ENCODE measurements around the gene LAMA5. TPM values are rescaled to one million over a fixed set of nuclear protein-coding genes. Genes with fewer than 3 reads are reported as not detected.

Gene LAMA5
- polyA plus RNA-seq, 2 of the 4 experiments (the other 2 are of a cell fraction) = 20.4 to 196 TPM

GRCh38 chr20:62364911-62365736 lies 2.0 kb downstream of the LAMA5 start:
- DNase-seq (ENCODE audit: low read depth in 1 of 2, low spot score in 1 of 2) (peak in 1 of 2 experiments; percentile 56), FAIRE-seq (no peak), ATAC-seq (no peak)
- Histone ChIP-seq H3K4me1 (peaks cover 60% of the 10 kb centered on the region), H3K4me3 (peak overlapping the region; percentile 100), H3K9me3 (no peaks in the 10 kb centered on the region), H3K27ac (peak overlapping the region; percentile 97 to 99), H3K4me2 (peak overlapping the region; percentile 91)
- POLR2A ChIA-PET = interaction anchor here (1.1 to 5.0 kb wide), 4 partner anchors 8 to 62 kb away, joined by 3 to 61 read pairs (median 18); partner anchors contain the start of genes ADRM1 and RPS21
- TF ChIP-seq MAX (IDR thresholded peaks at IDR 0.05) (peak; percentile 20; the same call in 1 of the 2 replicates), CHD4 (IDR thresholded peaks at IDR 0.05; ENCODE audit: borderline replicate concordance) (no peak), MAFK (IDR thresholded peaks at IDR 0.05; ENCODE audit: partially characterized antibody) (no peak), TP53 (CRISPR knock-in tag; IDR thresholded peaks at IDR 0.05) (0 out of 2 replicates have a peak, but pooled peaks have one; percentile 22)
- CTCF ChIA-PET = interaction anchor here (0.6 to 12.6 kb wide), 10 partner anchors 8 to 1610 kb away, joined by 3 to 290 read pairs (median 13); partner anchors contain the start of gene ADRM1
- WGBS (ENCODE audit: missing lambda C conversion rate) = 2% methylated on average over 20 of the region's 27 CpGs

- peak overlapping the region; percentile 97 to 99 for H3K27ac ChIP-seq
- WGBS (ENCODE audit: missing lambda C conversion rate) = 11% methylated on average over 15 of the region's 22 CpGs
These were observed 2.9 kb downstream of the LAMA5 start for GRCh38 chr20:62363920-62364851.

More at GRCh38 chr20:62363920-62364851, 2.9 kb downstream of the LAMA5 start:
- peak overlapping the region; percentile 91 for H3K4me2 ChIP-seq
- H3K4me3 ChIP-seq = peak overlapping the region; percentile 100
- TF ChIP-seq E2F6 (IDR thresholded peaks at IDR 0.05; ENCODE audit: borderline replicate concordance, low read depth) (no peak), TFCP2L1 (CRISPR knock-in tag; IDR thresholded peaks at IDR 0.05) (no peak), FOSL2 (IDR thresholded peaks at IDR 0.05) (no peak), FOSL2 (CRISPR knock-in tag; IDR thresholded peaks at IDR 0.05) (peak; percentile 74), PBX3 (IDR thresholded peaks at IDR 0.05) (0 out of 2 replicates have a peak, but pooled peaks have one; percentile 17), MYC (IDR thresholded peaks at IDR 0.05; ENCODE audit: borderline replicate concordance, low read length) (no peak), MAX (IDR thresholded peaks at IDR 0.05) (0 out of 2 replicates have a peak, but pooled peaks have one; percentile 6), ESRRA (IDR thresholded peaks at IDR 0.05; ENCODE audit: borderline replicate concordance, low read length) (no peak; the same call in 1 of the 2 replicates), HOXB5 (CRISPR knock-in tag; IDR thresholded peaks at IDR 0.05) (peak; percentile 53; the same call in 1 of the 2 replicates), CTCF (IDR thresholded peaks at IDR 0.05) (no peak), POLR2A (IDR thresholded peaks at IDR 0.05; ENCODE audit: low read length) (peak; percentile 30), ZNF302 (CRISPR knock-in tag; IDR thresholded peaks at IDR 0.05) (peak; percentile 37; the same call in 1 of the 2 replicates), CEBPB (IDR thresholded peaks at IDR 0.05) (peak in 1 of 2 experiments; percentile 22; a peak in 1 of 4 replicates), ATOH8 (CRISPR knock-in tag; IDR thresholded peaks at IDR 0.05; ENCODE audit: low read depth) (peak; percentile 51; the same call in 1 of the 2 replicates)
- FAIRE-seq (no peak), DNase-seq (ENCODE audit: low read depth in 1 of 2, low spot score in 1 of 2) (peak in 1 of 2 experiments; percentile 62), ATAC-seq (no peak)
- ChIA-PET CTCF (interaction anchor here (0.6 to 12.6 kb wide), 15 partner anchors 7 to 1609 kb away, joined by 3 to 290 read pairs (median 6); partner anchors contain the start of gene ADRM1), POLR2A (interaction anchor here (1.2 to 4.3 kb wide), 3 partner anchors 14 to 46 kb away, joined by 3 to 30 read pairs (median 6); partner anchors contain the start of gene RPS21)
- peaks cover 60% of the 10 kb centered on the region for H3K4me1 ChIP-seq
- no peaks in the 10 kb centered on the region for H3K9me3 ChIP-seq

All from A549 (cell line).